ENCODE results near the gene NFASC.

DNA sequence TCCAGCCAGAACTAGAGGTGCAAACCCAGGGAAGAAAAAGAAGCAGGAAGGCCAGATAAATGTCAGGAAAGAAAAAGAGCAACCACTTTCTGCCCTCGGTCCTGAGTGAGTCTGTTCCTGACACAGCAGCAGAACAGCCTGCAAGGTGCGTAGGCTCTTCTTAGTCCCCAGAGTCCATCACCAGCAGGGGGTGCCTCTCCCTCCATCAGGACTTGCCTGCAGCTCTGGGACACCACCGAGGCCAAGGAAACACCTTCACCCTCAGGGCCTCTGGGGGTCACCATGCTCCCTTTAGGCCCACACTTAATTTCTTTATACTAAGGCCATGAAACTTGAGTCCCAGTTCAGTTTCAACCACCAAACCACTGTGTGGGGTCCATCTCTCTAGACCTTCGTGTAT lies 43.7 kb upstream of the NFASC start:
- no peak for TF ChIP-seq EGR2 (tag by site-specific recombination; IDR thresholded peaks at IDR 0.05; ENCODE audit: low read depth)
- no peak for TF ChIP-seq ZNF501 (tag by site-specific recombination; IDR thresholded peaks at IDR 0.05)
- no peak for TF ChIP-seq ZNF114 (tag by site-specific recombination; IDR thresholded peaks at IDR 0.05)
- TF ChIP-seq RBAK (tag by site-specific recombination; IDR thresholded peaks at IDR 0.05), result no peak
- TF ChIP-seq GLIS1 (tag by site-specific recombination; IDR thresholded peaks at IDR 0.05), result no peak
- TF ChIP-seq ZNF394 (tag by site-specific recombination; IDR thresholded peaks at IDR 0.05; ENCODE audit: borderline replicate concordance), result no peak
- TF ChIP-seq, protein P1, sequence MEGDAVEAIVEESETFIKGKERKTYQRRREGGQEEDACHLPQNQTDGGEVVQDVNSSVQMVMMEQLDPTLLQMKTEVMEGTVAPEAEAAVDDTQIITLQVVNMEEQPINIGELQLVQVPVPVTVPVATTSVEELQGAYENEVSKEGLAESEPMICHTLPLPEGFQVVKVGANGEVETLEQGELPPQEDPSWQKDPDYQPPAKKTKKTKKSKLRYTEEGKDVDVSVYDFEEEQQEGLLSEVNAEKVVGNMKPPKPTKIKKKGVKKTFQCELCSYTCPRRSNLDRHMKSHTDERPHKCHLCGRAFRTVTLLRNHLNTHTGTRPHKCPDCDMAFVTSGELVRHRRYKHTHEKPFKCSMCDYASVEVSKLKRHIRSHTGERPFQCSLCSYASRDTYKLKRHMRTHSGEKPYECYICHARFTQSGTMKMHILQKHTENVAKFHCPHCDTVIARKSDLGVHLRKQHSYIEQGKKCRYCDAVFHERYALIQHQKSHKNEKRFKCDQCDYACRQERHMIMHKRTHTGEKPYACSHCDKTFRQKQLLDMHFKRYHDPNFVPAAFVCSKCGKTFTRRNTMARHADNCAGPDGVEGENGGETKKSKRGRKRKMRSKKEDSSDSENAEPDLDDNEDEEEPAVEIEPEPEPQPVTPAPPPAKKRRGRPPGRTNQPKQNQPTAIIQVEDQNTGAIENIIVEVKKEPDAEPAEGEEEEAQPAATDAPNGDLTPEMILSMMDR (tag by site-specific recombination; IDR thresholded peaks at IDR 0.05), result peak; percentile 54; the same call in 1 of the 2 replicates
- no peak for TF ChIP-seq YY1 (tag by site-specific recombination; IDR thresholded peaks at IDR 0.05)
- TF ChIP-seq ZNF146 (tag by site-specific recombination; IDR thresholded peaks at IDR 0.05), result no peak
- TF ChIP-seq ZNF223 (tag by site-specific recombination; IDR thresholded peaks at IDR 0.05), result no peak
- TF ChIP-seq ZBTB21 (tag by site-specific recombination; IDR thresholded peaks at IDR 0.05), result no peak
- TF ChIP-seq, protein P2, sequence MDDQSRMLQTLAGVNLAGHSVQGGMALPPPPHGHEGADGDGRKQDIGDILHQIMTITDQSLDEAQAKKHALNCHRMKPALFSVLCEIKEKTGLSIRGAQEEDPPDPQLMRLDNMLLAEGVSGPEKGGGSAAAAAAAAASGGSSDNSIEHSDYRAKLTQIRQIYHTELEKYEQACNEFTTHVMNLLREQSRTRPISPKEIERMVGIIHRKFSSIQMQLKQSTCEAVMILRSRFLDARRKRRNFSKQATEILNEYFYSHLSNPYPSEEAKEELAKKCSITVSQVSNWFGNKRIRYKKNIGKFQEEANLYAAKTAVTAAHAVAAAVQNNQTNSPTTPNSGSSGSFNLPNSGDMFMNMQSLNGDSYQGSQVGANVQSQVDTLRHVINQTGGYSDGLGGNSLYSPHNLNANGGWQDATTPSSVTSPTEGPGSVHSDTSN (CRISPR knock-in tag; IDR thresholded peaks at IDR 0.05), result no peak
- TF ChIP-seq, protein P3, sequence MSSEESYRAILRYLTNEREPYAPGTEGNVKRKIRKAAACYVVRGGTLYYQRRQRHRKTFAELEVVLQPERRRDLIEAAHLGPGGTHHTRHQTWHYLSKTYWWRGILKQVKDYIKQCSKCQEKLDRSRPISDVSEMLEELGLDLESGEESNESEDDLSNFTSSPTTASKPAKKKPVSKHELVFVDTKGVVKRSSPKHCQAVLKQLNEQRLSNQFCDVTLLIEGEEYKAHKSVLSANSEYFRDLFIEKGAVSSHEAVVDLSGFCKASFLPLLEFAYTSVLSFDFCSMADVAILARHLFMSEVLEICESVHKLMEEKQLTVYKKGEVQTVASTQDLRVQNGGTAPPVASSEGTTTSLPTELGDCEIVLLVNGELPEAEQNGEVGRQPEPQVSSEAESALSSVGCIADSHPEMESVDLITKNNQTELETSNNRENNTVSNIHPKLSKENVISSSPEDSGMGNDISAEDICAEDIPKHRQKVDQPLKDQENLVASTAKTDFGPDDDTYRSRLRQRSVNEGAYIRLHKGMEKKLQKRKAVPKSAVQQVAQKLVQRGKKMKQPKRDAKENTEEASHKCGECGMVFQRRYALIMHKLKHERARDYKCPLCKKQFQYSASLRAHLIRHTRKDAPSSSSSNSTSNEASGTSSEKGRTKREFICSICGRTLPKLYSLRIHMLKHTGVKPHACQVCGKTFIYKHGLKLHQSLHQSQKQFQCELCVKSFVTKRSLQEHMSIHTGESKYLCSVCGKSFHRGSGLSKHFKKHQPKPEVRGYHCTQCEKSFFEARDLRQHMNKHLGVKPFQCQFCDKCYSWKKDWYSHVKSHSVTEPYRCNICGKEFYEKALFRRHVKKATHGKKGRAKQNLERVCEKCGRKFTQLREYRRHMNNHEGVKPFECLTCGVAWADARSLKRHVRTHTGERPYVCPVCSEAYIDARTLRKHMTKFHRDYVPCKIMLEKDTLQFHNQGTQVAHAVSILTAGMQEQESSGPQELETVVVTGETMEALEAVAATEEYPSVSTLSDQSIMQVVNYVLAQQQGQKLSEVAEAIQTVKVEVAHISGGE (tag by site-specific recombination; conservative IDR thresholded peaks at IDR 0.05; ENCODE audit: low read depth), result no peak
- TF ChIP-seq ZNF140 (tag by site-specific recombination; IDR thresholded peaks at IDR 0.05), result no peak
